ENCODE data around the gene GJA3.

The GJA3 gene

DNA sequence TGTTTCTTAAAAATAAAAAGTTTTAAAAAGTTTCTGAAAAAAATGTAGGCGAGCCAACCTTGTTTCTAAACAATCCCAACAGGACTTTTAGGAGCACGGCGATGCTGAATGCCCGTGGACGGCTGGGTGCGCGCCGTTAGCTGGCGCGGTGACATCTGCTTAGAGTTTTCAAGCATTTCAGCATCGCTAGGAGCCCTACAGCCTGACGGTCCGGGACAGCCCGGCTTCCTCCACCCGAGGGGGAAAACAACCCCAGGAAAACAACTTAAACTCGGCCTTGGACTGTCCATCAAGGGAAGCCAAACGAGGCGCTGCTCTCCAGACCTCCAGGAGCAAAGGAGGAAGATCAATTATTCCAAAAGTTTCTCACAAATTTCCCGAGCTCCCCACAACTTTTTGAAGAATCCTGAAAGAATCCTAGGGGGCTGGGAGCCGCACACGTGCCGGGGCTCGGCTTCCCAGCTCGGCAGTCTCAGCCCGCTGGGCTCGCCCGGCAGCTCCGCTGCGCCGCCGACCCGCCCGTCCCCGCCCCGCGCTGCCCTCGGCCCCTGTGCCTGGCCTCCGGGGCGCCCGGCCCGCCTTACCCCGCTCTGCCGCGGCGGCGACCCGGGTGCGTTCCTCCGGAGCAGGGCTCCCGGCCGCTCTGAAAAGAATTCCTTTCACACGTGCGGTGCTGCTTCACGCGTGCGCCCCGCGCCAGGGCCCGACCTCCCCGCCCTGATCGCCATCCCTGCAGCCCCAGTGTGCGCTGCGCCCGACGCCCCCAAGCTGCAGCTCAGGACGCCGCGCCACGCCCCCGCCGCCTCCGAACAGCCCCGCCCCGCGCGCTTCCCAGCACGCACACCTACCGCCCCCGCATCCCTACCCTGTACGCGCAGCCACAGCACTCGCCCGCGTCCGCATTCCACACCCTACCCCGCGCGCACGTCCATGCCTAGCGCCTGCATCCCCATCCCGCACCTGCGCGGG, at the start of gene GJA3:
GJA3 (minus strand) TSS at position 747 of the 969 bp plus-strand sequence. CDS start 17,764 bp downstream, outside the sequence.
- no peak for DNase-seq (ENCODE audit: low spot score)

DNA sequence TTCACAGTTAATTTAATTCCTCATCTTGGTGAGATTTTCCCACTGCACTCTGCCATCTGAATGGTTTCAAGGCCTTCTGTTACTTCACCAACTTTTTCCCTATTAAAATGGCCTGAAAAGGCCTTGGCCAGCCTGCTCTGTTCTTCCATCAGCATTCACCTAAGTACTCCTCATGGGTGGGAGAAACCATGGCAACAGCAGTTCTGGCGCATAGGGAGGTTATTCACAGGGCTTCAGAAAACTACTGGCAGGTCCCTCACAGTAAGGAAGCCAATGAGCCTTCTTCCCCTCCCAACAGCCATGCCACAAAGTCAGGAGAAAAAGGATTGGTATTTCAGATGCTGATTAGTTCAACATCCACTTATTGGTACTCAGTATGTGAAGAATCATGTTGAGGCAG, 49.1 kb upstream of the GJA3 start:
- DNase-seq (ENCODE audit: low spot score), result no peak

DNA sequence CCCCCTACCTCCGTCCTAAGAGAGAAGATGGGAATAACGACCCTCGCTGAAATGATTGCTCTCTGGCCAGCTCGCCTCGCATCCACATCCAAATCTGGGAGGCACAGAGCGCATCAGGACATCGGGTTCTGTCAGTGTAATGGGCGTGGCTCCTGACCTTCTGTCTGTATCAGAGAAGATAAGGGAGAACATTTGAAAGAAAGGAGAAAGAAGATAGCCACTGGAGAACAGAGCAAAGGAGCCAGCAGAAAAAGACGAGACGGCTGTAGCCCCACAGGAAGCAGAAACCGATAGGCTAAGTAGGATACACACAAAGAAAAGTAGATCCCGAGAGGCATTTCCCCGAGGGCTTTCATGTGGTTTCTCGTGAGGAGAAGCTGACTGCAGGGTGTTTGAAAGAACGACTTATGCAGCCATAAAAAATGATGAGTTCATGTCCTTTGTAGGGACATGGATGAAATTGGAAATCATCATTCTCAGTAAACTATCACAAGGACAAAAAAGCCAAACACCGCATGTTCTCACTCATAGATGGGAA, 45.9 kb upstream of the GJA3 start:
- DNase-seq (ENCODE audit: low spot score), result no peak

DNA sequence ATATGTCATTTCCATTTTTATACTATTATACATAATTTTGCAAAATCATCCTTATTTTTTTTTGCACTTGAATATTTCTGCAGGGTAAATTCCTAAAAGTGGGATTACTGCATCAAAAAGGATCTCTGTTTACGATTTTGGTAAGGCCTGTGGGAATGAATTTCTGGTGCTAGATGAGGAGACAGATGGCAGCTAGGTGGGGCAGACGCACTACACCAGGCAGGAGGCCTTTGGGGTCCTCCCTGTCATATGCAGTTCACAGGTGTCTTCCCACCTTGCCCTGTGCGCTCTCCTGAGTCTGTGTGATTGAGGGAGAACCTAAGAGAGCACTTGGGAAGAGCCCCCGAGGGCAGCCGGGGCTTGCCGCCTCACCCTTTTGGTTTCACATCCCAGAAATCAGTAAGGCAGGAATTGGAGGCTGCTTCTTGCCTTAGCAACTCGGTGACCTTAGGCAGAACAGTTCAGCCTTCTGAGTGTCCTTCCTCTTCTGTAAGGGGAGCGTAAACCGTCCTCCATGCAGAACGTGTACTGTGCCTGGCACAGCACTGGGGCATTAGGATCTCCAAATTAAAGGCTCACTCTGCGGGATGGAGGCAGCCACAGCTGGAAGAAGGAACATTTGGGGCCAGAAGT, 45.3 kb upstream of the GJA3 start:
- DNase-seq (ENCODE audit: low spot score), result no peak

DNA sequence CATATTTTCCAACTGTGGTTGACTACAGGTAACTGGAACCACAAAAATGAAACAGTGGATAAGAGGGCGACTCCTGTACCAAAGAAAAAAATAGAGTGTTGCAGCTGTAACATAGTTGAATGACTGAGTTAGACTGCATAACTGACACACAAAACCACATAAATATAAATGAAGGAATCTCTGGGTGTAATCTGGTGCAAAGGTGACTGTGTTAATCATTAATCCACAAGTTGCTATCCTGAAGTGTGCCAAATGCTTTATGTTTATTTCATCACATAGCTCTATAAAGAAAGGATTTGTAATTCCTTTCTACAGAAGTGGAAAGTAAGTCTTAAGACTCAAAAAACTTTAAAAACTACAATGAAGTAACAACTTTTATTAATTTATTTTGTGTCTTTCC, 37.9 kb upstream of the GJA3 start:
- DNase-seq (ENCODE audit: low spot score), result no peak

DNA sequence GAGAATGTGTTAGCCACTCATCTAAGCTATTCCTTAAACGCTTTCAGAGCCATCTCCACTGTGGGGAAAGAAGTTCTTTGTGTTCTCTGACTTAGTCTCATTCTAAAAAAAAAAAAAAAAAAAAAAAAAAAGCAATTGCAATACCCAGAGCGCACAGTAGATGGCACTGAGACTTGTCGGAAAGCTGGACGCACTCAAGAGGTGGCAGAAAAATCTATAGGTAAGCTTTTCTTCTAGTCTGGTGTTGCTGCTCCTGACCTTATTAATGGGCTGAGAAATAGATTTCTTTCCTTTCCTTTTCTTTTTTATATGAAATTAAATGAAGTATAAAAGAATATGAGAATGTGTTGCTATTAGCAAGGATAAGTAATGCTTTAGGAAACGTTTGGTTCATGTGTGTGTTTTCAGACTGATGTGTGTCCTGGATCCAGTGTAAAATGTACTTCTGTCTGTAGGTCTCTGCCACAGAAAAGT, 36.5 kb upstream of the GJA3 start:
- peak; percentile 47 for DNase-seq (ENCODE audit: low spot score)

DNA sequence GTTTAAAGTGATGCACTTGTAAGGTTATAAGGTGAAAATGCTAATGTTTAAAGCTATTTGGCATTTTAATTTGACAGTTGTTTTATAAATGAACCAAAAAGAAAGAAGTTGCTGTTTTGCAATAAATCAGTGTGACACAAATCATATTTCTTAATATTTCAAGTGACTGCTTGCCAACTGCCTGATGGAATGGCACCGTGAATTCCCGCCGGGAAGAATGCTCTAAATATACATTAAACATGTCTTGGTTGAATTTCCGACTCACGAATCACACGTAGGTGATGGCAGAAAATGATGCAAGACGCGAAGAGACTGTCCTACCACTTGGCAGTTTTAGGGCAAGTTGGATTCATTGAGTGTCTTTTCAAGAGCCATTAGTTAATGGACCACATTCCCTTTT, 34.9 kb upstream of the GJA3 start:
- DNase-seq (ENCODE audit: low spot score), result no peak

DNA sequence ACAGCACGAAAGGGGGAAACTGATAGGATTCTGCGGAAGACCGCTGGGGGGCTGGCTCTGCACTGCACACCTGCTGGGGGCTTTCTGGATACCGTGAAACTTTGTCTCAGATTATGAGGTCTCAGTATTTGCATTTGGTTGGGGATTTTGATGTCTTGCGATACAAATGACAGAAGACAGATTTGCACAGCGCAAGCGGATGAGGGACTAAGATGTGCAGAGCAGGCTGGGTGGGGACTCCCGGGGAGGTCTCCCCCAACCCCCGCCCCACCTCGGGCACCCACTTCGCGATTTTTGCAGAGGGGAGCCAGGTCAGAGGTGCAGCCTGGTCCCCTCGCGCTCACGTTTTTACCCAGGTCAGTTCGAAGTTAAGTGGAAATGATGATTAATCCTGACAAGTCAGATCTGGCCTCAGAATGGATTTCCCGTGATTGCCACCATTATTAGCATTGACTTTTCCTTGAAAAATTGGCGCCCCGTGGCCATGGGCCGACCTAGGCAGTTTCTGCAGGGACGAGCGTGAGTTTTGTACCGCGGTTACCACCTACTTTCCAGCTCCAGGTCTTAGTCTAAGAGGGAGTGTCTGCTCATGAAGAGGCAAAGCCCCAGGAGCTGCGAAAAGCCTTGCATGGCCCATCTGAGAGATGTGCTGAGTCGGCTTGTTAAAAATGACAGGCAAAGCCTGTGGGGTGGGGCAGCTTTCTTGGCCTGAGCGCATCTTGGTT, 33.2 kb upstream of the GJA3 start:
- no peak for DNase-seq (ENCODE audit: low spot score)

DNA sequence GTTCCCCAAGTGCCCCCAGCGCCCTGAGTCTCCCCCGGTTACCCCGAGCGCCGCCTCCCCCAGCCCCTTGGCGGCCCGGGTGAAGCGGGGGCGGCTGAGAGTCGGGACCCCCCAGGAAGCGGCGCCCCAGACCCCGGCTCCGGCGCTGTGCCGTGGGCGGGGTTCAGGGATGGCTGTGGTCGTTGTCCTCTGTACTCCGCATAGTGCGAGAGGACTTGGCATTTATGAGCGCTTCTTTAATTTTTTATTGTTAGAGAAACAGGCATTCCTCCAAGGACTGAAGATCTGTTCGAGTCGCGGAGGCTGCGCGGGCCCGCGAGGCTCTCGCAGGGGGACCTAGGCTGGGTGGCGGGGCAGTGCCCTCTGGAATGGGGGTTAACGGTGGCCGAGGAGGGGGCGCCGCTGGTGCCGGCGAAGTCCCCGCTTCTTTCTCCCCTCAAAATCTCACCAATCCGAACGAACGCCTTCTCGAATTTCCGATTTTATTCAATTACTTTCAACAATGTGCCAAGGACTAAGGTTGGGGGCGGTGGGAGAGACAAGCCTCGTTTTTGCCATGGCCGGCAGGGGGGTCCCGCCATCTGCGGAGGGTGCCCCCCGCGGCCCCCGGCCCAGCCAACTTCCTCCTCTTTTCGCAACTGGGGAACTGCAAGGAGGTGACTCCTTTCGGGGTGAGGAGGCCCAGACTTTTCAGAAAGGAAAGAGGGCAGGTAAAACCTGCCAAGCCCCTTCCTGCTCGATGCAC, 32.5 kb upstream of the GJA3 start:
- no peak for DNase-seq (ENCODE audit: low spot score)

DNA sequence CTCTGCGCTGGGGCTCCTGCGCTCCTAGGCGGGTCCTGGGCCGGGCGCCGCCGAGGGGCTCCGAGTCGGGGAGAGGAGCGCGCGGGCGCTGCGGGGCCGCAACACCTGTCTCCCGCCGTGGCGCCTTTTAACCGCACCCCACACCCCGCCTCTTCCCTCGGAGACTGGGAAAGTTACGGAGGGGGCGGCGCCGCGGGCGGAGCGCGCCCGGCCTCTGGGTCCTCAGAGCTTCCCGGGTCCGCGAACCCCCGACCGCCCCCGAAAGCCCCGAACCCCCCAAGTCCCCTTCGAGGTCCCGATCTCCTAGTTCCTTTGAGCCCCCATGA, 31.9 kb upstream of the GJA3 start, which contains the start of gene GJB2:
GJB2 (minus strand) TSS at position 103 of the 326 bp plus-strand sequence. CDS start 3,357 bp downstream, outside the sequence.
- no peak for DNase-seq (ENCODE audit: low spot score)

DNA sequence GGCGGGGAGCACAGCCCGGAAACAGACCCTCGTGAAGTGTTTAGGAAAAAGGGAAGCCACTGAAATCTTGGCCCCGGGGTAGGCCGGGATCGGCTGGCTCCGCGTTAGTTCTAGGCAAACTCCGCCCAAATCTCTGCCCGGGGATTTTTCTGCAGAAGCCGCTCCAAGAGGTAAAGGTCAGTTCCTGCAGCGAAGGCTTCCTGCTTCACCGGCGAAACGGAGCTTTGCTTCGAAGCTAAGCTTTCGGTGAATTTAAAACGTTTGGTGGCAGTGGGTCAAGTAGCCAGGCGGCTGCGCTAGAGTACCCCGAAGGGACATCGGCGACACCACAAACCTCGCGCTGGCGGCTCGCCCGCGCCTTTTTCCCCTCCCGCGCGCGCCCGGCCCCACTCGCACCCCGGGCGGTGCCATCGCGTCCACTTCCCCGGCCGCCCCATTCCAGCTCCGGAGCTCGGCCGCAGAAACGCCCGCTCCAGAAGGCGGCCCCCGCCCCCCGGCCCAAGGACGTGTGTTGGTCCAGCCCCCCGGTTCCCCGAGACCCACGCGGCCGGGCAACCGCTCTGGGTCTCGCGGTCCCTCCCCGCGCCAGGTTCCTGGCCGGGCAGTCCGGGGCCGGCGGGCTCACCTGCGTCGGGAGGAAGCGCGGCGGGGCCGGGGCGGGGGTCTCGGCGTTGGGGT, 31.4 kb upstream of the GJA3 start:
- DNase-seq (ENCODE audit: low spot score), result no peak

DNA sequence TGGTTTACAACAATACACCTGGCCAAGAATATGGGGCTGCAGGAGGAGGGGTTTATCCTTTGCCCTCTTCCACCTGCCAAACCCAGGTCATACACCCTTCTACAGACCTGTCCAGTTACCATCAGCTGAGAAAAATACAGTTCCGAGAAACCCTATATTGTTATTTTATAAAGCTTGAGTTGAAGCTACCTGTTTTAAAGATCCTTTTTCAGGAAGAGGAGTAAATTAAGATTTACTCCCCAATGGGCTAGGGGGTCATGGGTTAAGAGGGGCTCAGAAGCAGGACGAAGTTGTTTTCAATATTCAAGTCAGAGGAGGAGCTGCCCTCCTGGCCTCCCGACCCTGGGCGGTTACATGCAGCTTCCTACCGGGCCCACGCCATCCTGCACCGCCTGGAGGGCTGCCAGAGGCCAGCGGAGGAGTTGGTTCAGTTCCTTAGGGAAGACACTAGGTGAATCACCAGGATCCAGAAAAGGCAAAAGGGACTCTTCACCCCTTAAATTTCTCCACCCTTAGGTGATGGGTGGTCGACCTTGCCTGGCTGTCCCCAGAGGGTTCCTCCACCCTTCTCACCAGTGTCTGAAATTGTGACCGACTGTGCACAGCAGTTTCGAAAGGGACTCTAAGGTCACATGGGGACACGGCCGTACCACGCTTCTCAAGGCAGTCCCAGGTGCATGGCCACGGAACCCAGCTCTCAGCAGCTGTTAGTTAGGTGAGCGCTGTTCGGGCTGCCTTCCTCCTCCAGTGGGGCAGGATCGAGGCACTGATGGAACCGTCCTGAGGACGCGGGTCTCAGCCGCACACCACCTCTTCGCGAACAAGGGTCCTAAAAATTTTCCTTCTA, 30.7 kb upstream of the GJA3 start:
- DNase-seq (ENCODE audit: low spot score), result no peak

DNA sequence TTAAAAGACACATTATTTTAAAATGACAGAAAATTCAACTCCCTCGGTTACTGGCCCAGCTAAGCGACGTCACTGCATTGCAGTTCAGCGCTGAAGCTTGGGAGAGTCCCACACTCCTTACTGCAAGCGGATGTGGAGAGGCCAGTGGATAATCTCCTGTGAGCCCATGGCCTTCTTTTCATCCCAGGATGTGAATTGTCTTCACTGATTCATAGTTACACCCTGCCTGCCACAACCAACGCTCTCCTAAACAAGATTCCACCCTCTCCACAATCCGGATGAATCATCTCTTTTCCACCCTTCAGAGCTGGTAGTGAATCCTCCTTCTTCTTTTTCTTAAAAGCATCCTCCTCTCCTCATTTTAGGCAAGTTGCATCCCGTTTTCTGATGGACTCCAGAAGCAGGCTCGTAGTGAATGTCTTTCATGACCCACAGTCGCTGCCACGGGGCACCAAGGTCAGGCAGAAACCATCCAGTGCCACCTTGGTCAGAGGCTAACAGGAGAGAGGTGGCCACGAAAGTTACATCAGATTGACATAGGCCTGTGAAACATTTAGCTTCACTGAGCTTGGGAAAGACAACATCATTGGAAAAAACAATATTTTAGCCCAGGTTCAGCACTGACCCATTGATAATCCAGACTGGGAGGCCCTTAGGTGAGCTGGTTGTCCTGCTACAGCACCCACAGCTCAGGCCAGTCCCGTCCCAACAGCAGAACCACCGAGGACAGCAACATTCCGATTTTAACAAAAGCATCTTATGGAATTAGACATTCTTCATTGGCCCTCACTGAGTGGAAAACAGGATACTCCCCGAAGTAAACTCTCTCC, 29.8 kb upstream of the GJA3 start:
- DNase-seq (ENCODE audit: low spot score), result no peak

DNA sequence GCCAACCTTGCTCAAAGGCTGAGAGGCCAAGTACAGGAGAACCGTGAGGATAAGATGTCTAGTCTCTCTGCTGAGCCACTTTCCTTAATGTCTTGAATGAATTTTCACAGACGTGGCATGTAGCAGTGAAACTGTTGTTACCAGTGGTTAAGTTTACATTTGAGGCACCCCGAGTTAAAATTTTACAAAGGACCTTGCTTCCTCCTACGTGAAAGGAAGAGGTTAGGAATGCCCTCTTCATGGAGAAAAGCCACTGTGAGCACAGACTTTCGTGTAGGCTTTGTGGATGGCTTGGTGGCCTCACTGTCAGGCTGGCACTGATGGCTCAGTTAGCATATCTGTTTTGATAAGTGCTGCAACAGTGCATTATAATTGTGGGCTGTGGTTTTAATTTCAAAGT, 29.2 kb upstream of the GJA3 start:
- DNase-seq (ENCODE audit: low spot score), result no peak

DNA sequence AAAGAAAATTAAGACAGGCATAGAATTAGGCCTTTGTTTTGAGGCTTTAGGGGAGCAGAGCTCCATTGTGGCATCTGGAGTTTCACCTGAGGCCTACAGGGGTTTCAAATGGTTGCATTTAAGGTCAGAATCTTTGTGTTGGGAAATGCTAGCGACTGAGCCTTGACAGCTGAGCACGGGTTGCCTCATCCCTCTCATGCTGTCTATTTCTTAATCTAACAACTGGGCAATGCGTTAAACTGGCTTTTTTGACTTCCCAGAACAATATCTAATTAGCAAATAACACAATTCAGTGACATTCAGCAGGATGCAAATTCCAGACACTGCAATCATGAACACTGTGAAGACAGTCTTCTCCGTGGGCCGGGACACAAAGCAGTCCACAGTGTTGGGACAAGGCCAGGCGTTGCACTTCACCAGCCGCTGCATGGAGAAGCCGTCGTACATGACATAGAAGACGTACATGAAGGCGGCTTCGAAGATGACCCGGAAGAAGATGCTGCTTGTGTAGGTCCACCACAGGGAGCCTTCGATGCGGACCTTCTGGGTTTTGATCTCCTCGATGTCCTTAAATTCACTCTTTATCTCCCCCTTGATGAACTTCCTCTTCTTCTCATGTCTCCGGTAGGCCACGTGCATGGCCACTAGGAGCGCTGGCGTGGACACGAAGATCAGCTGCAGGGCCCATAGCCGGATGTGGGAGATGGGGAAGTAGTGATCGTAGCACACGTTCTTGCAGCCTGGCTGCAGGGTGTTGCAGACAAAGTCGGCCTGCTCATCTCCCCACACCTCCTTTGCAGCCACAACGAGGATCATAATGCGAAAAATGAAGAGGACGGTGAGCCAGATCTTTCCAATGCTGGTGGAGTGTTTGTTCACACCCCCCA, 28.1 kb upstream of the GJA3 start:
- DNase-seq (ENCODE audit: low spot score), result no peak

DNA sequence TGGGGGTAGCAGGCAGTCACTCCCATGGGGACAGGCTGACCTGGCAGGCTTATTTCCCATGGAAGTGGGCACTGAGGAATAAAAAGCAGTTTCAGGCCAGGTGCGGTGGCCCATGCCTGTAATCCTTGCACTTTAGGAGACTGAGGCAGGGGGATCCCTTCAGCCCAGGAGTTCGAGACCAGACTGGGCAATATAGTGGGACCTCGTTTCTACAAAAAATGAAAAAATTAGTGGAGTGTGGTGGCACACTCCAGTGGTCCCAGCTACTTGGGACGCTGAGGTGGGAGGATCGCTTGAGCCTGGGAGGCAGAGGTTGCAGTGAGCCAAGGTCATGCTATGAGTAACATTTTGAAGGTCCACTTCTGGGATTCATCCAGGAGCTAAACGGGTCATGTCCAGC, 25.9 kb upstream of the GJA3 start:
- no peak for DNase-seq (ENCODE audit: low spot score)

DNA sequence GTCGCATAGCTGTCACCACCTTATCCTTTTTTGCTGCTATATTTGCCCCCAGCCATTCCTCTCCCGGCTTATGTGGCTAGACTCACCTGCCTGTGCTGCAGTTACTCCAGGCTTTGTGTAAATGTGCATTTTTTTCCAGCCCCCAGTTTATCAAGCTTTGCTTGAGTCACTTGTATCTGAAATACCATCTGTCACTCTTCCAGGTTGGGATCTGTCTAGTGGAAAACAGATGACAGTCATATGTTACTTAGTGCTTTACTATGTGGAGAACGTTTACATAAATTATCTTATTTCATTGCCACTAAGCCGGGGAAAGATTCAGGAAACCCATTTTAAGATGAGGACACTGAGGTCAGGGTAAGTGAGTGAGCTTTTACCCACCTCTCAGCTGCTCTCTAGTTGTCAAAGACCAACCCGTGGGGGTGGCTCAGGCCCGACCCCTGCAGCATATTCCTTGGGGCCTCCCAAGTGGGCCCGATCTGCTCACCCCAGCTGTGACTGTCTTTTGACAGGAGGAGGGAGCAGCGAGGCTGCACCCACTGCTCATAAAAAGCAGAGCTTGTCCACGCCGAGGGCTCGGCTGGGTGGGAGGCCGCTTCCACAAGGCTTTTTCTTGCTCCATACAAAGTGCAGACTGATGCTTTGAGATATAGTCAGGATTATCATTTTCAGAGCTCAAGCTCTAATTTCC, 24.7 kb upstream of the GJA3 start:
- DNase-seq (ENCODE audit: low spot score), result no peak
